HepG2 (cell line): ENCODE results near the gene PEAK1. TPM values are rescaled to one million over a fixed set of nuclear protein-coding genes. Genes with fewer than 3 reads are reported as not detected.

Experiments used
- ATAC-seq: fragments of 200-7000 bp; cut with Tn5 transposase; 3 replicates; pipeline ENCODE4 v1.9.1; 2020; ENCODE audit warnings: mild to moderate bottlenecking, moderate library complexity
- BruUV-seq: library from RNA; stranded (reverse); fragments of 400-500 nt; replicated peaks from 2 replicates; lab custom pipeline; 2021; lab: Mats Ljungman, UMichigan
- CTCF ChIA-PET: fragments of 300-600 bp; formaldehyde crosslinking; extraction: SDS; loops from one replicate; lab custom pipeline; 2021; ENCODE audit warnings: low total read pairs, inconsistent platforms, low intra/inter-chr PET ratio; lab: Yijun Ruan, JAX
- POLR2A ChIA-PET: fragments of 350-600 bp; sonication (Branson Sonifier 250); formaldehyde crosslinking; loops from one replicate; lab custom pipeline; 2020; ENCODE audit warnings: antibody characterized with exemption, inconsistent platforms; lab: Yijun Ruan, JAX
- DNase-seq: peaks from one replicate; pipeline ENCODE4 v3.0.0-alpha.2; 2015; ENCODE audit warnings: low spot score
- FAIRE-seq: peaks from 3 replicates; lab custom pipeline; 2011; peaks lifted over from hg19 to GRCh38; lab: Jason Lieb, UNC
- H2AFZ ChIP-seq: one replicate; pipeline ENCODE4 v1.6.1; 2011; ENCODE audit warnings: low read length, inconsistent platforms
- H3K27ac ChIP-seq: fragments of 300-600 bp; 3 replicates; pipeline ENCODE4 v1.8.0; 2011; ENCODE audit warnings: mixed run types, mild to moderate bottlenecking, mixed read lengths, low read length, inconsistent platforms; ENCODE audit not compliant: insufficient read depth; ENCODE audit errors: extremely low read length
- H3K27me3 ChIP-seq, 2 experiments: fragments of 200-600 bp in 1 of 2; 2 replicates in 1 of 2; 3 replicates in 1 of 2; pipeline versions ENCODE4 v1.6.0 to v1.8.0; 2011; ENCODE audit warnings: low read length in 2 of 2, mild to moderate bottlenecking in 2 of 2, moderate library complexity in 2 of 2, inconsistent platforms in 1 of 2; ENCODE audit not compliant: insufficient read depth in 2 of 2, control insufficient read depth in 1 of 2
- H3K36me3 ChIP-seq, 2 experiments: fragments of 200-600 bp in 1 of 2; replicated peaks in 1 of 2; 2 replicates in 1 of 2; 3 replicates in 1 of 2; pipeline versions ENCODE4 v1.5.1 to v1.8.0; 2011; ENCODE audit warnings: low read length in 2 of 2, inconsistent platforms in 1 of 2; ENCODE audit not compliant: insufficient read depth in 2 of 2, control insufficient read depth in 1 of 2
- H3K4me1 ChIP-seq: 2 replicates; pipeline ENCODE4 v1.5.1; 2012; ENCODE audit warnings: low read length, inconsistent platforms; ENCODE audit not compliant: insufficient read depth
- H3K4me2 ChIP-seq: 2 replicates; pipeline ENCODE4 v1.6.0; 2011; ENCODE audit warnings: low read depth, low read length, inconsistent platforms
- H3K4me3 ChIP-seq, 3 experiments: fragments of 200-600 bp in 1 of 3; sonication (generic), shearing (Covaris generic) in 1 of 3; replicated peaks in 1 of 3; 2 replicates each; pipeline ENCODE4 v1.5.1; 2011 to 2016; ENCODE audit warnings: low read length in 3 of 3, inconsistent platforms in 2 of 3, low read depth in 2 of 3, mild to moderate bottlenecking in 2 of 3, control low read depth in 1 of 3, mixed read lengths in 1 of 3; ENCODE audit not compliant: insufficient read depth in 1 of 3
- H3K79me2 ChIP-seq: one replicate; pipeline ENCODE4 v1.6.1; 2011; ENCODE audit warnings: low read length, inconsistent platforms; ENCODE audit not compliant: insufficient read depth
- H3K9ac ChIP-seq: 2 replicates; pipeline ENCODE4 v1.6.0; 2011; ENCODE audit warnings: mild to moderate bottlenecking, low read depth, low read length, inconsistent platforms; ENCODE audit not compliant: insufficient read depth
- H3K9me3 ChIP-seq: 2 replicates; pipeline ENCODE4 v1.5.1; 2012; ENCODE audit warnings: mild to moderate bottlenecking, low read length
- H4K20me1 ChIP-seq: 2 replicates; pipeline ENCODE4 v1.6.0; 2011; ENCODE audit warnings: inconsistent platforms, mild to moderate bottlenecking, low read length, moderate library complexity; ENCODE audit not compliant: insufficient read depth
- CEBPB ChIP-seq: IDR thresholded peaks from 2 replicates; pipeline ENCODE4 v1.6.1; 2011; ENCODE audit warnings: low read depth, low read length, improper control_type of control experiment, borderline replicate concordance
- DNMT3B ChIP-seq: conservative IDR thresholded peaks from 2 replicates; pipeline ENCODE4 v1.6.1; 2016; ENCODE audit warnings: missing biosample characterization, control low read depth
- FOXA3 ChIP-seq: IDR thresholded peaks from 2 replicates; pipeline ENCODE4 v1.6.1; 2016; ENCODE audit warnings: missing genetic modification reagents, missing compliant biosample characterization
- MAFF ChIP-seq: IDR thresholded peaks from 2 replicates; pipeline ENCODE4 v1.6.1; 2011; ENCODE audit warnings: low read depth, low read length, improper control_type of control experiment
- NR2C2 ChIP-seq: sonication (generic); formaldehyde crosslinking; IDR thresholded peaks from 2 replicates; pipeline ENCODE4 v1.4.0; 2020; ENCODE audit warnings: missing genetic modification reagents, mild to moderate bottlenecking, moderate library complexity, borderline replicate concordance
- POLR2AphosphoS2 ChIP-seq: IDR thresholded peaks from 2 replicates; pipeline ENCODE4 v1.6.1; 2011; ENCODE audit warnings: low read depth, low read length, improper control_type of control experiment
- POLR2G ChIP-seq: fragments of 200-400 bp; formaldehyde crosslinking; IDR thresholded peaks from 2 replicates; pipeline ENCODE4 v1.6.1; 2018; ENCODE audit warnings: mild to moderate bottlenecking, low read depth, low read length, moderate library complexity
- TSC22D2 ChIP-seq: sonication (generic); formaldehyde crosslinking; IDR thresholded peaks from 2 replicates; pipeline ENCODE4 v1.5.1; 2020; ENCODE audit warnings: missing genetic modification reagents, mild to moderate bottlenecking, borderline replicate concordance
- ZMYM4 ChIP-seq: sonication (generic); formaldehyde crosslinking; IDR thresholded peaks from 2 replicates; pipeline ENCODE4 v1.8.1; 2023; ENCODE audit warnings: mild to moderate bottlenecking, missing genetic modification reagents
- ZNF24 ChIP-seq: fragments of 450-650 bp; IDR thresholded peaks from 2 replicates; pipeline ENCODE4 v1.6.1; 2017; ENCODE audit warnings: antibody characterized with exemption, mild to moderate bottlenecking
- WGBS: methylation state at CpG from one replicate; pipeline ENCODE4 v1.1.6; 2017; ENCODE audit warnings: low lambda C conversion rate; 5-methylcytosine and 5-hydroxymethylcytosine counted together
- in situ Hi-C: cut with HindIII; loops from 2 replicates; pipeline ENCODE4 v1.10.0; 2017; ENCODE audit warnings: low pct_unique_long_range_greater_than_20kb; ENCODE audit not compliant: extremely low pct_ligation_motif_present
- intact Hi-C: fragments of 100-400 bp; cut with micrococcal nuclease; formaldehyde crosslinking; loops from one replicate; pipeline ENCODE4 v1.10.0; 2022; ENCODE audit not compliant: unreplicated experiment
- polyA plus RNA-seq, 8 experiments: library from polyadenylated mRNA; depleted of rRNA in 3 of 8; stranded (reverse) in 7 of 8; unstranded in 1 of 8; fragments of >200 nt; fragmentation: Illumina TruSeq in 4 of 8; extraction: Trizol in 4 of 8; gene quantifications; 2 replicates each; pipeline versions ENCODE4 v1.2.1 to v1.2.3, GENCODE V29; 2011 to 2016; ENCODE audit warnings: low read depth in 4 of 8, missing spikeins in 1 of 8, mixed read lengths in 1 of 8; ENCODE audit not compliant: insufficient read depth in 1 of 8
- total RNA-seq, 5 experiments: library from RNA; depleted of rRNA; stranded (reverse); fragments of >200 nt; fragmentation: Illumina TruSeq; extraction: Trizol; gene quantifications; 2 replicates each; pipeline ENCODE4 v1.2.3, GENCODE V29; 2016; ENCODE audit warnings: low read depth in 1 of 5

PEAK1 gene
- total and polyA plus RNA-seq, 2 of the 13 experiments (the other 11 are each of a cell fraction or from before 2014, with no cell fraction given), result 6.0 to 6.6 TPM

- TF ChIP-seq FOXA3 (CRISPR knock-in tag), result 0 out of 2 replicates have a peak, but pooled peaks have one; percentile 18
- peak; percentile 49; the same call in 1 of the 2 replicates for TF ChIP-seq ZMYM4
- no peak for TF ChIP-seq DNMT3B
- TF ChIP-seq MAFF, result peak; percentile 71
- no peak for TF ChIP-seq TSC22D2 (CRISPR knock-in tag)
- no peak for TF ChIP-seq NR2C2 (CRISPR knock-in tag)
- TF ChIP-seq POLR2AphosphoS2, result no peak
Measured at GRCh38 chr15:77311618-77312398, 108.1 kb downstream of the PEAK1 start (continued).

GRCh38 chr15:77311020-77311419 is 108.9 kb downstream of the PEAK1 start:
- intact Hi-C loops, result no loop called here
- H2AFZ ChIP-seq, result no peak overlapping the region
- peak; percentile 52; the same call in 1 of the 2 replicates for TF ChIP-seq CEBPB
- TF ChIP-seq POLR2G, result no peak
- no peak for TF ChIP-seq ZNF24
- ATAC-seq, result no peak
- no peak for DNase-seq
- H4K20me1 ChIP-seq, result no peaks in the 10 kb centered on the region
- no peaks in the 10 kb centered on the region for H3K36me3 ChIP-seq
- H3K9me3 ChIP-seq, result no peaks in the 10 kb centered on the region
- ChIA-PET POLR2A (no interaction called here), CTCF (no interaction called here)
- no peaks in the 10 kb centered on the region for H3K27me3 ChIP-seq
- no peaks in the 10 kb centered on the region for H3K79me2 ChIP-seq
- no peak overlapping the region for H3K4me3 ChIP-seq
- no peak overlapping the region for H3K9ac ChIP-seq
- no peak overlapping the region for H3K27ac ChIP-seq
- 96% methylated on average over 4 of the region's 4 CpGs for WGBS
- peaks cover 27% of the 10 kb centered on the region for H3K4me1 ChIP-seq
- no TSS peak for BruUV-seq
- in situ Hi-C loops, result no loop called here
- no peak for FAIRE-seq
- no peak overlapping the region for H3K4me2 ChIP-seq
